WTC11 (cell line): ENCODE measurements around the gene RECQL5. TPM values are rescaled to one million over a fixed set of nuclear protein-coding genes. Genes with fewer than 3 reads are reported as not detected.

Source experiments
- ATAC-seq: fragments of 200-7000 bp; cut with Tn5 transposase; 2 replicates; pipeline ENCODE4 v1.10.0; 2021; ENCODE audit warnings: mild to moderate bottlenecking, moderate library complexity
- CTCF ChIA-PET: fragments of 300-600 bp; sonication (Branson Sonifier 250); formaldehyde crosslinking; loops from one replicate; lab custom pipeline; 2021; ENCODE audit warnings: antibody characterized with exemption; lab: Charles Lee
- POLR2A ChIA-PET: fragments of 350-600 bp; sonication (Branson Sonifier 250); formaldehyde crosslinking; loops from one replicate; lab custom pipeline; 2021; ENCODE audit warnings: antibody characterized with exemption; lab: Charles Lee
- DNase-seq: peaks from one replicate; pipeline ENCODE4 v3.0.0; 2021; ENCODE audit warnings: low spot score
- H3K27ac Mint-ChIP-seq: 2 replicates; pipeline ENCODE4 v1.8.0; 2021; ENCODE audit warnings: mixed read lengths
- H3K27me3 Mint-ChIP-seq: 2 replicates; pipeline ENCODE4 v1.8.0; 2021; ENCODE audit warnings: low read depth, mild to moderate bottlenecking, moderate library complexity, mixed read lengths
- H3K36me3 Mint-ChIP-seq: 2 replicates; pipeline ENCODE4 v1.8.0; 2021; ENCODE audit warnings: mixed read lengths
- H3K4me1 Mint-ChIP-seq: 2 replicates; pipeline ENCODE4 v1.8.0; 2022; ENCODE audit warnings: mixed read lengths
- H3K4me3 Mint-ChIP-seq: 2 replicates; pipeline ENCODE4 v1.8.0; 2021; ENCODE audit warnings: mild to moderate bottlenecking, moderate library complexity, mixed read lengths
- H3K9me3 Mint-ChIP-seq: 2 replicates; pipeline ENCODE4 v1.8.0; 2021; ENCODE audit warnings: mixed read lengths
- ATF3 ChIP-seq: sonication (generic); formaldehyde crosslinking; conservative IDR thresholded peaks from 2 replicates; pipeline ENCODE4 v1.8.1; 2022; ENCODE audit warnings: mild to moderate bottlenecking, missing genetic modification reagents
- CDX4 ChIP-seq: fragments of 250-450 bp; sonication (Bioruptor Pico); IDR thresholded peaks from 2 replicates; pipeline ENCODE4 v1.9.0; 2021; ENCODE audit warnings: moderate library complexity, mild to moderate bottlenecking, inconsistent platforms, borderline replicate concordance
- ERG ChIP-seq: fragments of 250-450 bp; sonication (Bioruptor Pico); IDR thresholded peaks from 2 replicates; pipeline ENCODE4 v1.8.0; 2021; ENCODE audit warnings: mild to moderate bottlenecking
- ETV6 ChIP-seq: sonication (generic); formaldehyde crosslinking; IDR thresholded peaks from 2 replicates; pipeline ENCODE4 v1.8.1; 2022; ENCODE audit warnings: mild to moderate bottlenecking, missing genetic modification reagents
- FOXP1 ChIP-seq: sonication (generic); formaldehyde crosslinking; IDR thresholded peaks from 2 replicates; pipeline ENCODE4 v1.8.0; 2022; ENCODE audit warnings: missing genetic modification reagents, mild to moderate bottlenecking, moderate library complexity, borderline replicate concordance
- FOXP4 ChIP-seq: sonication (generic); formaldehyde crosslinking; IDR thresholded peaks from 2 replicates; pipeline ENCODE4 v1.8.0; 2022; ENCODE audit warnings: mild to moderate bottlenecking, missing genetic modification reagents
- GRHL2 ChIP-seq: fragments of 250-450 bp; sonication (Bioruptor Pico); IDR thresholded peaks from 2 replicates; pipeline ENCODE4 v1.8.0; 2022; ENCODE audit warnings: mild to moderate bottlenecking, moderate library complexity; ENCODE audit not compliant: insufficient replicate concordance, severe bottlenecking
- GTF2I ChIP-seq: fragments of 250-450 bp; sonication (Bioruptor Pico); conservative IDR thresholded peaks from 2 replicates; pipeline ENCODE4 v1.4.0; 2021; ENCODE audit warnings: mild to moderate bottlenecking
- IRF1 ChIP-seq: sonication (generic); formaldehyde crosslinking; IDR thresholded peaks from 2 replicates; pipeline ENCODE4 v1.8.0; 2023; ENCODE audit warnings: missing genetic modification reagents
- JAZF1 ChIP-seq: fragments of 250-450 bp; sonication (Bioruptor Pico); IDR thresholded peaks from 2 replicates; pipeline ENCODE4 v1.9.0; 2021; ENCODE audit warnings: moderate library complexity, mild to moderate bottlenecking, inconsistent platforms
- MYBL2 ChIP-seq: sonication (generic); formaldehyde crosslinking; IDR thresholded peaks from 2 replicates; pipeline ENCODE4 v1.8.1; 2023; ENCODE audit warnings: mild to moderate bottlenecking, moderate library complexity, missing genetic modification reagents
- NFATC4 ChIP-seq: fragments of 250-450 bp; sonication (Bioruptor Pico); IDR thresholded peaks from 2 replicates; pipeline ENCODE4 v1.9.0; 2021; ENCODE audit warnings: mild to moderate bottlenecking
- OVOL2 ChIP-seq: fragments of 250-450 bp; sonication (Bioruptor Pico); IDR thresholded peaks from 2 replicates; pipeline ENCODE4 v1.9.0; 2021; ENCODE audit warnings: mild to moderate bottlenecking, borderline replicate concordance
- ZNF121 ChIP-seq: sonication (generic); formaldehyde crosslinking; IDR thresholded peaks from 2 replicates; pipeline ENCODE4 v1.8.0; 2023; ENCODE audit warnings: missing genetic modification reagents
- ZNF219 ChIP-seq: sonication (generic); formaldehyde crosslinking; IDR thresholded peaks from 2 replicates; pipeline ENCODE4 v1.8.0; 2023; ENCODE audit warnings: missing genetic modification reagents, mild to moderate bottlenecking, borderline replicate concordance
- ZNF263 ChIP-seq: sonication (generic); formaldehyde crosslinking; IDR thresholded peaks from 2 replicates; pipeline ENCODE4 v1.8.1; 2022; ENCODE audit warnings: low read depth, mild to moderate bottlenecking, moderate library complexity, missing genetic modification reagents
- ZNF317 ChIP-seq: sonication (generic); formaldehyde crosslinking; IDR thresholded peaks from 2 replicates; pipeline ENCODE4 v1.8.1; 2023; ENCODE audit warnings: low read depth, mild to moderate bottlenecking, moderate library complexity, missing genetic modification reagents, borderline replicate concordance
- ZNF416 ChIP-seq: fragments of 250-450 bp; sonication (Bioruptor Pico); IDR thresholded peaks from 2 replicates; pipeline ENCODE4 v1.9.0; 2021; ENCODE audit warnings: mild to moderate bottlenecking, inconsistent platforms
- total RNA-seq: library from RNA; stranded (reverse); gene quantifications from 3 replicates; pipeline ENCODE4 v1.2.3, GENCODE V29; 2021
- TF ChIP-seq, protein P1 (sequence below): sonication (generic); formaldehyde crosslinking; IDR thresholded peaks from 2 replicates; pipeline ENCODE4 v1.8.0; 2022; ENCODE audit warnings: mild to moderate bottlenecking, missing genetic modification reagents
- TF ChIP-seq, protein P2 (sequence below): sonication (generic); formaldehyde crosslinking; IDR thresholded peaks from 2 replicates; pipeline ENCODE4 v1.8.1; 2023; ENCODE audit warnings: mild to moderate bottlenecking, missing genetic modification reagents, borderline replicate concordance
- TF ChIP-seq, protein P3 (sequence below): sonication (generic); formaldehyde crosslinking; IDR thresholded peaks from 2 replicates; pipeline ENCODE4 v1.8.1; 2022; ENCODE audit warnings: mild to moderate bottlenecking, missing genetic modification reagents, moderate library complexity, borderline replicate concordance

Gene RECQL5
- total RNA-seq, 1 experiment from 2014 or later: 51.0 TPM

DNA sequence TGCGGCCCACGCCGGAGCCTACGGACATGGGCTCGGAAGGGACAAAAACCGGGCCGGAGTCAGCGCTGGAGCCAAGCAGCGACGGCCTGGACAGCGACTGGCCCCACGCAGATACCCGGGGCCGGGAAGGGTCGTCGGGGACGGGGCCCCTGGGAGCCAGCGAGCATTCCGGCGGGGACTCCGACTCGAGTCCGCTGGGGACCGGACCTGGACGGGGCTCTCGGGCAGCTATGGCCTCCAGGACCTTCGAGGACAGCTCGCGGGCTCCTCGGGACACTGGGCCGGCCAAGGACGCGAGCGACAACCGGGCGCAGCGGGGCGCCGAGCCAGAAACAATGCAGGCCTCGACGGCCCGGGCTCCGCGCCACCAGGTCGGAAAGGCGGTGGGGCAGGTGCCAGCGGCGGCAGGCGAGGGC lies 78.3 kb downstream of the RECQL5 start (continued):
- TF ChIP-seq, protein P1, sequence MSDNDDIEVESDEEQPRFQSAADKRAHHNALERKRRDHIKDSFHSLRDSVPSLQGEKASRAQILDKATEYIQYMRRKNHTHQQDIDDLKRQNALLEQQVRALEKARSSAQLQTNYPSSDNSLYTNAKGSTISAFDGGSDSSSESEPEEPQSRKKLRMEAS (CRISPR knock-in tag): peak; percentile 59; the same call in 1 of the 2 replicates
- no peak for TF ChIP-seq GTF2I (CRISPR knock-in tag)
- no peak for TF ChIP-seq NFATC4 (CRISPR knock-in tag)
- TF ChIP-seq ZNF219 (CRISPR knock-in tag): no peak; the same call in 1 of the 2 replicates
- peak; percentile 68 for TF ChIP-seq FOXP1 (CRISPR knock-in tag)
- TF ChIP-seq ATF3 (CRISPR knock-in tag): no peak
- TF ChIP-seq ZNF317 (CRISPR knock-in tag): no peak
- TF ChIP-seq, protein P2, sequence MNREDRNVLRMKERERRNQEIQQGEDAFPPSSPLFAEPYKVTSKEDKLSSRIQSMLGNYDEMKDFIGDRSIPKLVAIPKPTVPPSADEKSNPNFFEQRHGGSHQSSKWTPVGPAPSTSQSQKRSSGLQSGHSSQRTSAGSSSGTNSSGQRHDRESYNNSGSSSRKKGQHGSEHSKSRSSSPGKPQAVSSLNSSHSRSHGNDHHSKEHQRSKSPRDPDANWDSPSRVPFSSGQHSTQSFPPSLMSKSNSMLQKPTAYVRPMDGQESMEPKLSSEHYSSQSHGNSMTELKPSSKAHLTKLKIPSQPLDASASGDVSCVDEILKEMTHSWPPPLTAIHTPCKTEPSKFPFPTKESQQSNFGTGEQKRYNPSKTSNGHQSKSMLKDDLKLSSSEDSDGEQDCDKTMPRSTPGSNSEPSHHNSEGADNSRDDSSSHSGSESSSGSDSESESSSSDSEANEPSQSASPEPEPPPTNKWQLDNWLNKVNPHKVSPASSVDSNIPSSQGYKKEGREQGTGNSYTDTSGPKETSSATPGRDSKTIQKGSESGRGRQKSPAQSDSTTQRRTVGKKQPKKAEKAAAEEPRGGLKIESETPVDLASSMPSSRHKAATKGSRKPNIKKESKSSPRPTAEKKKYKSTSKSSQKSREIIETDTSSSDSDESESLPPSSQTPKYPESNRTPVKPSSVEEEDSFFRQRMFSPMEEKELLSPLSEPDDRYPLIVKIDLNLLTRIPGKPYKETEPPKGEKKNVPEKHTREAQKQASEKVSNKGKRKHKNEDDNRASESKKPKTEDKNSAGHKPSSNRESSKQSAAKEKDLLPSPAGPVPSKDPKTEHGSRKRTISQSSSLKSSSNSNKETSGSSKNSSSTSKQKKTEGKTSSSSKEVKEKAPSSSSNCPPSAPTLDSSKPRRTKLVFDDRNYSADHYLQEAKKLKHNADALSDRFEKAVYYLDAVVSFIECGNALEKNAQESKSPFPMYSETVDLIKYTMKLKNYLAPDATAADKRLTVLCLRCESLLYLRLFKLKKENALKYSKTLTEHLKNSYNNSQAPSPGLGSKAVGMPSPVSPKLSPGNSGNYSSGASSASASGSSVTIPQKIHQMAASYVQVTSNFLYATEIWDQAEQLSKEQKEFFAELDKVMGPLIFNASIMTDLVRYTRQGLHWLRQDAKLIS (CRISPR knock-in tag): no peak
- no peak for TF ChIP-seq MYBL2 (CRISPR knock-in tag)
- no peak for TF ChIP-seq ZNF121
- TF ChIP-seq, all 79 proteins: peak for 15

DNA sequence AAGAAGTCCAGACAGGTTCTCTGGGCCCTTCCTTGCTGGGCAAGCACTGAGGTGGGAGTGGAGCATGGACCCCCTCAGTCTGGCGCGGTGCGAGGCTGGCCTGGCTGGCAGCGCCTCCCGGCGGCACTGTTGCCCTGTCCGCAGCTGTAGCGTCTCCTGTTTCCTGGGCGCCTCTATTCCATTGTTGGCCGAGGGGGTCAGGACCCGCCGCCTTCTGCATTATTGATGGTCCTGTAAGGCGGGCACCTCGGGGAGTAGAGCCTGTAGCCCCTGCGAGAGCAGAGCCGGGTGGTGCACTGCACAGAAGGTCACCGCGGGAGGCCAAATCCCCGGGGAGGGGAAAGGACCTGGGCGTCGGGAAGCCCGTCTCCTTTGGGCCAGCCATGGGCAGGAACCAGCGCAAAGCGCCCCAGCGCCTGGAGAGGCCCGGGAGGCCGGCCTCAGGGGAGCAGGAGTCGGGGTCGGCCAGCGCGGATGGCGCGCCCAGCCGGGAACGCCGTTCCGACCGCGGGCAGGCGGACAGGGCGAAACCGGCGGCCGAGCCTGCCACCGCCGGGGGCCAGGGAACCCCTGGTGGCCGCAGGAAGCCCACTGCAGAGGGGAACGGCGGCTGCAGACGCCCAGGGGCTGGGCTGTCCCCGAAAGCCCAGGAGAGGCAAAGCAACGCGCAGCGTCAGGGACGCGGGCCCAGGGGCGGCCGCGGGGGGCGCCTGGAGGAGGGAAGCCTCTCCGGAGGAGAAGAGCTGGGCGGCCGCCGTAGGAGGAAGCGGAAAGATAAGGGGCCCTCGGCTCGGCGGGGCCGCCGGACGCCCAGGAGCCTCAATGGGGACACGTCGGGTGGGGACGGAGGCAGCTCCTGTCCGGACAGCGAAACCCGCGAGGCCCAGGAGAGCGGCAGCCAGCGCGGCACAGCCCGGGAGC lies 79.0 kb downstream of the RECQL5 start, which contains the start of gene MYO15B:
Gene MYO15B, plus strand, starts transcription at position 126 of the 921 bp plus-strand sequence. Its CDS starts 258 bp downstream, at position 384.
- peak; percentile 72 for DNase-seq
- Mint-ChIP-seq H3K4me1 (peaks cover 5% of the 10 kb centered on the region), H3K9me3 (peaks cover 11% of the 10 kb centered on the region), H3K27me3 (peaks cover 25% of the 10 kb centered on the region), H3K27ac (no peak within 1 kb of the TSS), H3K36me3 (peaks cover 3% of the 10 kb centered on the region; the same call in 1 of the 2 replicates), H3K4me3 (peak within 1 kb of the TSS; percentile 65)
- CTCF ChIA-PET: interaction anchor here (0.6 to 8.9 kb wide), 29 partner anchors 10 to 317 kb away, joined by 3 to 52 read pairs (median 4); partner anchors contain the start of genes LLGL2, MIF4GD, SLC25A19 and SMIM5
- peak; percentile 14 for ATAC-seq
- POLR2A ChIA-PET: interaction anchor here (0.6 to 1.1 kb wide), 3 partner anchors 62 to 160 kb away, joined by 3 to 5 read pairs (median 4); no protein-coding TSS in a partner anchor
- TF ChIP-seq ZNF121: peak; percentile 26; the same call in 1 of the 2 replicates
- no peak for TF ChIP-seq GTF2I (CRISPR knock-in tag)
- no peak for TF ChIP-seq JAZF1
- TF ChIP-seq CDX4 (CRISPR knock-in tag): no peak
- TF ChIP-seq MYBL2 (CRISPR knock-in tag): 0 out of 2 replicates have a peak, but pooled peaks have one; percentile 27
- TF ChIP-seq, protein P1 (CRISPR knock-in tag): peak; percentile 7; the same call in 1 of the 2 replicates
- 0 out of 2 replicates have a peak, but pooled peaks have one; percentile 22 for TF ChIP-seq ZNF263 (CRISPR knock-in tag)
- peak; percentile 47 for TF ChIP-seq ETV6 (CRISPR knock-in tag)
- no peak for TF ChIP-seq ERG (CRISPR knock-in tag)
- no peak for TF ChIP-seq OVOL2 (CRISPR knock-in tag)
- TF ChIP-seq, protein P3, sequence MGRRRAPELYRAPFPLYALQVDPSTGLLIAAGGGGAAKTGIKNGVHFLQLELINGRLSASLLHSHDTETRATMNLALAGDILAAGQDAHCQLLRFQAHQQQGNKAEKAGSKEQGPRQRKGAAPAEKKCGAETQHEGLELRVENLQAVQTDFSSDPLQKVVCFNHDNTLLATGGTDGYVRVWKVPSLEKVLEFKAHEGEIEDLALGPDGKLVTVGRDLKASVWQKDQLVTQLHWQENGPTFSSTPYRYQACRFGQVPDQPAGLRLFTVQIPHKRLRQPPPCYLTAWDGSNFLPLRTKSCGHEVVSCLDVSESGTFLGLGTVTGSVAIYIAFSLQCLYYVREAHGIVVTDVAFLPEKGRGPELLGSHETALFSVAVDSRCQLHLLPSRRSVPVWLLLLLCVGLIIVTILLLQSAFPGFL: no peak
- TF ChIP-seq GRHL2 (CRISPR knock-in tag): no peak
- TF ChIP-seq FOXP4 (CRISPR knock-in tag): no peak
- TF ChIP-seq ZNF416 (CRISPR knock-in tag): no peak
- TF ChIP-seq FOXP1 (CRISPR knock-in tag): no peak
- TF ChIP-seq ZNF219 (CRISPR knock-in tag): no peak
- TF ChIP-seq IRF1: no peak
